ENCODE data around the gene CTDNEP1. TPM values are rescaled to one million over a fixed set of nuclear protein-coding genes. Genes with fewer than 3 reads are reported as not detected.

The CTDNEP1 gene
- 10 to 100 TPM; 33.8 to 66.3 (median 52.5) TPM for total RNA-seq

DNA sequence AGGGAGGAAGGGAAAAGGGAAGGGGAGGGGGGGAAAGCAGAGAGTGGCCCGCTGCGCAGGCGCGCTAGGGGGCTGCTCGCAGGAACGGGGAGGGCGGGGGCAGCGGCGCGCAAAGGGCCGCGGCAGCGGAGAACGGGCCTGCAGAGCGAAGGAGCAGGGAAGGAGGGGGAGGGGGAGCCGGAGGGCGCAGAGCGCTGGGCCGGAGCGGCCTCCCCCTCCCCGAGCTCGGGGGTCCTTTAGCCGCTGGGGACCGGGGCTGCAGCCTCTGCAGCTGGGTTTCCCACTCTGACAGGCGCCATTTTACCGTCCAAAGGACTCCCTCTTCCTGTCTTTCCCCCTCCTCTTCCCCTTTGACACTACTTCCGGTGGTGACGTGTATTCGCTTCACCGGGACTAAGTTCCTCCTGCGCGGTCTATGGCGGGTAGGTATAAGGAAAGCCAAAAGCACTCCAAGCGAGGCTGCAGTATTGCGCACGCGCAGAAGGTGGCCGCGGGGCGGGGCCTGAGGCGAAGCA is at the start of gene CTDNEP1:
Gene CTDNEP1, minus strand, starts transcription at position 74 of the 515 bp plus-strand sequence. CDS start 438 bp downstream, outside the sequence.
- 0 to 3% methylated on average over 12 to 23 of the region's 41 CpGs for WGBS, 2 donors (ENCODE audit: low coverage in 1 of 2)

GRCh38 chr17:7296189-7296861 is 44.8 kb upstream of the CTDNEP1 start:
- TF ChIP-seq EP300 (IDR thresholded peaks at IDR 0.05) (no peak), POLR2AphosphoS5 (IDR thresholded peaks at IDR 0.05) (peak; percentile 78)
- TF ChIP-seq, protein P1, sequence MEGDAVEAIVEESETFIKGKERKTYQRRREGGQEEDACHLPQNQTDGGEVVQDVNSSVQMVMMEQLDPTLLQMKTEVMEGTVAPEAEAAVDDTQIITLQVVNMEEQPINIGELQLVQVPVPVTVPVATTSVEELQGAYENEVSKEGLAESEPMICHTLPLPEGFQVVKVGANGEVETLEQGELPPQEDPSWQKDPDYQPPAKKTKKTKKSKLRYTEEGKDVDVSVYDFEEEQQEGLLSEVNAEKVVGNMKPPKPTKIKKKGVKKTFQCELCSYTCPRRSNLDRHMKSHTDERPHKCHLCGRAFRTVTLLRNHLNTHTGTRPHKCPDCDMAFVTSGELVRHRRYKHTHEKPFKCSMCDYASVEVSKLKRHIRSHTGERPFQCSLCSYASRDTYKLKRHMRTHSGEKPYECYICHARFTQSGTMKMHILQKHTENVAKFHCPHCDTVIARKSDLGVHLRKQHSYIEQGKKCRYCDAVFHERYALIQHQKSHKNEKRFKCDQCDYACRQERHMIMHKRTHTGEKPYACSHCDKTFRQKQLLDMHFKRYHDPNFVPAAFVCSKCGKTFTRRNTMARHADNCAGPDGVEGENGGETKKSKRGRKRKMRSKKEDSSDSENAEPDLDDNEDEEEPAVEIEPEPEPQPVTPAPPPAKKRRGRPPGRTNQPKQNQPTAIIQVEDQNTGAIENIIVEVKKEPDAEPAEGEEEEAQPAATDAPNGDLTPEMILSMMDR (IDR thresholded peaks at IDR 0.05) = peak in 3 of 4 experiments; percentile 98 to 99 (median 99)
- peak; percentile 88 for ATAC-seq
- no peaks in the 10 kb centered on the region for H3K36me3 ChIP-seq
- H3K4me1 ChIP-seq = peaks cover 5 to 56% (median 41%) of the 10 kb centered on the region in 3 donors
- H3K27me3 ChIP-seq = peaks cover 25% of the 10 kb centered on the region
- 4 to 38% methylated on average over 2 to 15 of the region's 51 CpGs for WGBS, 2 donors (ENCODE audit: low coverage in 1 of 2)
- peak overlapping the region in 1 of 2 donors; percentile 30 for H3K4me3 ChIP-seq
- no peaks in the 10 kb centered on the region for H3K9me3 ChIP-seq
- H3K27ac ChIP-seq = peak overlapping the region; percentile 58 to 98 (median 90)

More for the DNA sequence above, at the start of gene CTDNEP1:
- ATAC-seq = peak; percentile 96
- H3K36me3 ChIP-seq = peaks cover 0 to 31% of the 10 kb centered on the region in 2 donors
- H3K4me1 ChIP-seq = peaks cover 5 to 51% (median 27%) of the 10 kb centered on the region in 3 donors
- no peaks in the 10 kb centered on the region for H3K9me3 ChIP-seq
- H3K27me3 ChIP-seq = no peaks in the 10 kb centered on the region
- TF ChIP-seq EP300 (IDR thresholded peaks at IDR 0.05) (no peak), POLR2AphosphoS5 (IDR thresholded peaks at IDR 0.05) (peak; percentile 50), POLR2A (IDR thresholded peaks at IDR 0.05) (peak in 1 of 2 donors; percentile 19)
- TF ChIP-seq, protein P1 (IDR thresholded peaks at IDR 0.05) = no peak
- peak within 1 kb of the TSS; percentile 90 to 98 (median 94) for H3K27ac ChIP-seq
- H3K4me3 ChIP-seq = peak within 1 kb of the TSS; percentile 79 to 94

DNA sequence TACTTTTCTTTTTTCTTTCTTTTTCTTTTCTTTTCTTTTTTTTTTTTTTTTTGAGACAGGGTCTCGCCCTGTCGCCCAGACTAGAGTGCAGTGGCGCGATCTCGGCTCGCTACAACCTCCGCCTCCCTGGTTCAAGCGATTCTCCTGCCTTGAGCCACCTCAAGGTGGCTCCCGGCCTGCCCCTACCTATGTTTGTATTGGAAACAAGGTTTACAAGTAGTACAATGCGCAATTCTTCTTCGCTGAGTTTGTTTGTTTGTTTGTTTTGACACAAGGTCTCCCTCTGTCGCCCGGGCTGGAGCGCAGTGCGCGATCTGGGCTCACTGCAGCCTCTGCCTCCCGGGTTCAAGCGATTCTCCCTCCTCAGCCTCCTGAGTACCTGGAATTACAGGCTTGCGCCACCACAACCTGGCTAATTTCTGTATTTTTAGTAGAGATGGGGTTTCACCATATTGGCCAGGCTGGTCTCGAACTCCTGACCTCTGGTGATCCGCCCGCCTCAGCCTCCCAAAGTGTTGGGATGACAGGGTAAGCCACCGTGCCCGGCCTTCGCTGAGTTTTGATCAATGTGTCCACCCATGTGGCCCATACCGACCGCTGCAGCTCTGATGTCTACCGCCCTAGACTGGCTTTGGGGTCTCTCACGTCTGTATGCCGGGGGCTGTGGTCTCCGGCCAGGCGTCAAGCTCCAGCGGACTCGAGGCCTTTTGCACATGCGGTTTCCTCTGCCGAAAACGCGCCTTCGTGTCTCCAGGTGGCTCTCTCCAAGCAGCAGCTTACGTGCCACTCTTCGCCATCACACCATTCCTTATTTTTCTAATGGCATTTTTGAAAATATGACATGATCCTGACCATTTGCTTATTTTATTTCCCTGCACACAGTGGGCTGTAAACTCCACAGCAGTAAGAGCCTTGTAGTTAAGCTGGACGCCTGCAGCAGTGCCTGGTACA is 44.0 kb upstream of the CTDNEP1 start:
- H3K27ac ChIP-seq = peak overlapping the region; percentile 58 to 98 (median 90)
- H3K9me3 ChIP-seq = no peaks in the 10 kb centered on the region
- H3K4me3 ChIP-seq = peak overlapping the region in 1 of 2 donors; percentile 49
- TF ChIP-seq, protein P1 (IDR thresholded peaks at IDR 0.05) = no peak
- no peak for TF ChIP-seq POLR2AphosphoS5 (IDR thresholded peaks at IDR 0.05)
- TF ChIP-seq EP300 (IDR thresholded peaks at IDR 0.05) = no peak
- TF ChIP-seq POLR2A (IDR thresholded peaks at IDR 0.05) = no peak
- peaks cover 5 to 64% (median 41%) of the 10 kb centered on the region in 3 donors for H3K4me1 ChIP-seq
- peaks cover 30% of the 10 kb centered on the region for H3K27me3 ChIP-seq
- 70 to 72% methylated on average over 12 to 35 of the region's 42 CpGs for WGBS, 2 donors (ENCODE audit: low coverage in 1 of 2)
- H3K36me3 ChIP-seq = no peaks in the 10 kb centered on the region
- ATAC-seq = no peak

- no peaks in the 10 kb centered on the region for H3K36me3 ChIP-seq
- TF ChIP-seq EP300 (IDR thresholded peaks at IDR 0.05) = no peak
- TF ChIP-seq, protein P1 (IDR thresholded peaks at IDR 0.05) = no peak
- TF ChIP-seq POLR2A (IDR thresholded peaks at IDR 0.05) = no peak
- no peak for TF ChIP-seq POLR2AphosphoS5 (IDR thresholded peaks at IDR 0.05)
- H3K4me1 ChIP-seq = peaks cover 5 to 72% (median 41%) of the 10 kb centered on the region in 3 donors
- peak; percentile 56 for ATAC-seq
- H3K27me3 ChIP-seq = peaks cover 38% of the 10 kb centered on the region
- no peaks in the 10 kb centered on the region for H3K9me3 ChIP-seq
- 0 to 4% methylated on average over 5 to 6 of the region's 57 CpGs for WGBS, 2 donors (ENCODE audit: low coverage in 1 of 2)
- H3K4me3 ChIP-seq = peak within 1 kb of the TSS in 1 of 2 donors; percentile 49
- H3K27ac ChIP-seq = peak within 1 kb of the TSS; percentile 58 to 98 (median 90)
Measured at GRCh38 chr17:7294614-7295153, 43.1 kb upstream of the CTDNEP1 start, which contains the start of gene YBX2. TSS of gene YBX2 (minus strand) at chr17:7294639. CDS start at chr17:7294500, 139 bp downstream.
